ENCODE data around the gene ADM2. TPM values are rescaled to one million over a fixed set of nuclear protein-coding genes. Genes with fewer than 3 reads are reported as not detected.

ADM2 gene
- total RNA-seq, 6 experiments from 2014 or later = 0.91 to 3.4 (median 1.2) TPM

- Mint-ChIP-seq H3K9me3 (no peaks in the 10 kb centered on the region), H3K4me1 (ENCODE audit: low read depth) (peaks cover 15% of the 10 kb centered on the region; the same call in 1 of the 2 replicates), H3K36me3 (ENCODE audit: low read depth) (peaks cover 27% of the 10 kb centered on the region), H3K27ac (no peak overlapping the region), H3K27me3 (ENCODE audit: insufficient read depth) (peaks cover 13% of the 10 kb centered on the region), H3K4me3 (no peak overlapping the region; the same call in 1 of the 2 replicates)
- DNase-seq = no peak
- TF ChIP-seq, protein P1, sequence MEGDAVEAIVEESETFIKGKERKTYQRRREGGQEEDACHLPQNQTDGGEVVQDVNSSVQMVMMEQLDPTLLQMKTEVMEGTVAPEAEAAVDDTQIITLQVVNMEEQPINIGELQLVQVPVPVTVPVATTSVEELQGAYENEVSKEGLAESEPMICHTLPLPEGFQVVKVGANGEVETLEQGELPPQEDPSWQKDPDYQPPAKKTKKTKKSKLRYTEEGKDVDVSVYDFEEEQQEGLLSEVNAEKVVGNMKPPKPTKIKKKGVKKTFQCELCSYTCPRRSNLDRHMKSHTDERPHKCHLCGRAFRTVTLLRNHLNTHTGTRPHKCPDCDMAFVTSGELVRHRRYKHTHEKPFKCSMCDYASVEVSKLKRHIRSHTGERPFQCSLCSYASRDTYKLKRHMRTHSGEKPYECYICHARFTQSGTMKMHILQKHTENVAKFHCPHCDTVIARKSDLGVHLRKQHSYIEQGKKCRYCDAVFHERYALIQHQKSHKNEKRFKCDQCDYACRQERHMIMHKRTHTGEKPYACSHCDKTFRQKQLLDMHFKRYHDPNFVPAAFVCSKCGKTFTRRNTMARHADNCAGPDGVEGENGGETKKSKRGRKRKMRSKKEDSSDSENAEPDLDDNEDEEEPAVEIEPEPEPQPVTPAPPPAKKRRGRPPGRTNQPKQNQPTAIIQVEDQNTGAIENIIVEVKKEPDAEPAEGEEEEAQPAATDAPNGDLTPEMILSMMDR (IDR thresholded peaks at IDR 0.05) = no peak
Observed at GRCh38 chr22:50446708-50447575, 34.4 kb upstream of the ADM2 start.

DNA sequence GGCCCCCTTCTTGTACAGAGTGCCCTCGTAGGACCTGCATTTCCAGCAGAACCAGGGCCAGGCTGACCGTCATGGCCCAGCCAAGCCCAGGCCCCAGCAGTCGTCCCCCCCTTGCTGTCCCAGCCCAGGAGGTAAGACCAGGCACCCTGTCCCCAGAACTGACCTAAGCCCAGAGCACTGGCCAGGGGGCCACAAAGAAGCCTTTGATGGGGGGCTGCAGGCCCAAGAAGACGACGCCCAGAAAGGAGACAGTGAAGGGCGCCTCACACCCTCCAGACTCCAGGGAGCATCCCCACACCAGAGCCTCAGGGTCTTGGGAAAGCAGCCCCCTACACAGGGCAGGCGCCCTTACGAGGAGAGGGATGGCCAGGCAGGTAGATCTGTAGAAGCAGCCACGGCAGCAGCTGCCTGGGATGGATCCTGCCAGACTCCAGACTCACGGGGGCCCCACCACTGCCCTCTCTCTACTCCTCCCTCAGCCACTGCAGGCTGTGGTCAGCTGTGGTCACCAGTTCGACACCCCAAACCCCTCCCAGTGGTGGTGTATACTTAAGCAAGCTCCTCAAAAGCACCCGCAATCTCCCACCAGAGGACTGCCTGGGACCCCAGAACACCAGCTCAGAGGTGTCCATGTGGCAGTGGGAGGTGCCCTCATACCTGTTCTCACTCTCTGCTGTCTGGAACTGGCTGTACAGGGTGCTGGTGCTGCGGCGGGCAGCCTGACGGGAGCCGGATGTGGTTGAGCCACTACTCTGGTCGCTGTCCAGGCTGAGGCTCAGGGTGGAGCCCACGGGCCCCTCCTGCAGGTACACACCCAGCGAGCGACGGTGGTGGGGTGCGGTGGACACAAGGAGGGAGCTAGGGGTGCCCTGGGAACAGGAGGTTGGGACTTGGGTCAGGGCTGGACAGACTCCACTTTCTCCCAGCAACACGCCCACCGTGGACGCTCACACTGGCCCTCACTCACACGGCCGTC is 33.5 kb upstream of the ADM2 start:
- no peak for DNase-seq
- Mint-ChIP-seq H3K9me3 (no peaks in the 10 kb centered on the region), H3K4me3 (no peak overlapping the region), H3K27ac (no peak overlapping the region), H3K36me3 (ENCODE audit: low read depth) (peaks cover 27% of the 10 kb centered on the region), H3K27me3 (ENCODE audit: insufficient read depth) (peaks cover 10% of the 10 kb centered on the region), H3K4me1 (ENCODE audit: low read depth) (peaks cover 15% of the 10 kb centered on the region; the same call in 1 of the 2 replicates)
- TF ChIP-seq, protein P1 (IDR thresholded peaks at IDR 0.05) = no peak

GRCh38 chr22:50452649-50453048 is 28.7 kb upstream of the ADM2 start:
- Mint-ChIP-seq H3K27me3 (ENCODE audit: insufficient read depth) (peaks cover 10% of the 10 kb centered on the region), H3K4me3 (no peak overlapping the region), H3K36me3 (ENCODE audit: low read depth) (peaks cover 31% of the 10 kb centered on the region), H3K27ac (peak overlapping the region; percentile 40), H3K9me3 (no peaks in the 10 kb centered on the region), H3K4me1 (ENCODE audit: low read depth) (no peaks in the 10 kb centered on the region)
- no peak for DNase-seq
- TF ChIP-seq, protein P1 (IDR thresholded peaks at IDR 0.05) = no peak

GRCh38 chr22:50454556-50455075 is 26.7 kb upstream of the ADM2 start:
- Mint-ChIP-seq H3K4me3 (no peak overlapping the region), H3K27me3 (ENCODE audit: insufficient read depth) (peaks cover 7% of the 10 kb centered on the region), H3K27ac (no peak overlapping the region), H3K36me3 (ENCODE audit: low read depth) (peaks cover 18% of the 10 kb centered on the region), H3K4me1 (ENCODE audit: low read depth) (no peaks in the 10 kb centered on the region), H3K9me3 (no peaks in the 10 kb centered on the region)
- DNase-seq = no peak
- TF ChIP-seq, protein P1 (IDR thresholded peaks at IDR 0.05) = no peak

DNA sequence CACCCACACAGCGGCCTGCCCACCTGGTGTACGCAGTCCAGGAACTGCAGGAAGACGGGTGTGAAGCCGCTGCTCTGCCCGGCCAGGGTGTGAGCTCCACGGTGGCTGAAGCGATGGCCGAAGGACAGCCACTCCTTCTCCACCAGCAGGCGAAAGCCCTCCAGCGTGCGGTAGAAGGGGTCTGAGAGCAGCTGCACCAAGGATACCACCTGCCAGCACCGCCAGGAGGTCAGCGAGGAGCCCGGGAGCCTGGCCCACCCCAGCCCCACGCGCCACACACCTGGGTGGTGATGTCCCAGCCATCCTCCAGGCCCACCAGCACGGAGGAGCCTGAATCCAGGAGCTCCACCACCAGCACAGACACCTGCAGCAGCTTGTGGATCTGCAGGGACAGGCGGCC is 26.1 kb upstream of the ADM2 start:
- Mint-ChIP-seq H3K4me1 (ENCODE audit: low read depth) (no peaks in the 10 kb centered on the region), H3K27me3 (ENCODE audit: insufficient read depth) (peaks cover 3% of the 10 kb centered on the region), H3K4me3 (no peak overlapping the region), H3K36me3 (ENCODE audit: low read depth) (peaks cover 16% of the 10 kb centered on the region), H3K9me3 (no peaks in the 10 kb centered on the region), H3K27ac (no peak overlapping the region)
- no peak for DNase-seq
- TF ChIP-seq, protein P1 (IDR thresholded peaks at IDR 0.05) = no peak
